Loucy (cell line): ENCODE measurements around the gene PDE4D.

Source experiments
- H2AFZ ChIP-seq: fragments of 200-600 bp; sonication (generic); 2 replicates; pipeline ENCODE4 v1.6.0; 2016; ENCODE audit warnings: antibody characterized with exemption, mild to moderate bottlenecking, low read length, moderate library complexity
- H3F3A ChIP-seq: fragments of 200-600 bp; 2 replicates; pipeline ENCODE4 v1.6.0; 2016; ENCODE audit warnings: antibody characterized with exemption, low read depth, mild to moderate bottlenecking
- H3K27me3 ChIP-seq: fragments of 200-600 bp; sonication (generic); 2 replicates; pipeline ENCODE4 v1.6.1; 2014; ENCODE audit warnings: low read length, mild to moderate bottlenecking; ENCODE audit not compliant: insufficient read depth, poor library complexity, severe bottlenecking
- H3K36me3 ChIP-seq: fragments of 200-600 bp; sonication (generic); 2 replicates; pipeline ENCODE4 v1.6.1; 2016; ENCODE audit warnings: low read length; ENCODE audit not compliant: insufficient read depth
- H3K4me1 ChIP-seq: fragments of 200-600 bp; sonication (generic); 2 replicates; pipeline ENCODE4 v1.5.1; 2014; ENCODE audit warnings: low read length, mild to moderate bottlenecking; ENCODE audit not compliant: insufficient read depth, poor library complexity, severe bottlenecking
- H3K4me2 ChIP-seq: fragments of 200-600 bp; sonication (generic); 2 replicates; pipeline ENCODE4 v1.6.0; 2014; ENCODE audit warnings: antibody characterized with exemption, low read length, low read depth, mild to moderate bottlenecking; ENCODE audit not compliant: poor library complexity, severe bottlenecking
- H3K4me3 ChIP-seq: fragments of 200-600 bp; sonication (generic); 2 replicates; pipeline ENCODE4 v1.5.1; 2014; ENCODE audit warnings: low read length, mild to moderate bottlenecking, mixed read lengths; ENCODE audit not compliant: poor library complexity, severe bottlenecking
- H3K79me2 ChIP-seq: fragments of 200-600 bp; sonication (generic); 2 replicates; pipeline ENCODE4 v1.6.1; 2014; ENCODE audit warnings: low read length; ENCODE audit not compliant: insufficient read depth
- H3K9ac ChIP-seq: fragments of 200-600 bp; sonication (generic); 2 replicates; pipeline ENCODE4 v1.6.0; 2014; ENCODE audit warnings: mild to moderate bottlenecking, low read depth, low read length, moderate library complexity; ENCODE audit not compliant: poor library complexity, severe bottlenecking
- H3K9me2 ChIP-seq: fragments of 200-600 bp; sonication (generic); replicated peaks from 2 replicates; pipeline ENCODE4 v1.6.1; 2016; ENCODE audit warnings: low read depth, low read length, mixed read lengths
- H3K9me3 ChIP-seq: fragments of 200-600 bp; sonication (generic); 2 replicates; pipeline ENCODE4 v1.6.1; 2014; ENCODE audit warnings: mild to moderate bottlenecking, antibody characterized with exemption, low read length, low read depth; ENCODE audit not compliant: insufficient read depth
- H4K20me1 ChIP-seq: fragments of 200-600 bp; sonication (generic); 2 replicates; pipeline ENCODE4 v1.6.0; 2014; ENCODE audit warnings: antibody characterized with exemption, low read length, mild to moderate bottlenecking; ENCODE audit not compliant: insufficient read depth, poor library complexity, severe bottlenecking
- EZH2phosphoT487 ChIP-seq: fragments of 200-600 bp; IDR thresholded peaks from 2 replicates; pipeline ENCODE4 v1.6.1; 2018; ENCODE audit warnings: antibody characterized with exemption, mild to moderate bottlenecking, moderate library complexity, borderline replicate concordance
- TF ChIP-seq, protein P1 (sequence below): fragments of 200-600 bp; sonication (generic); conservative IDR thresholded peaks from 2 replicates; pipeline ENCODE4 v1.5.1; 2014; ENCODE audit warnings: mild to moderate bottlenecking, antibody characterized with exemption, low read length

Gene PDE4D

DNA sequence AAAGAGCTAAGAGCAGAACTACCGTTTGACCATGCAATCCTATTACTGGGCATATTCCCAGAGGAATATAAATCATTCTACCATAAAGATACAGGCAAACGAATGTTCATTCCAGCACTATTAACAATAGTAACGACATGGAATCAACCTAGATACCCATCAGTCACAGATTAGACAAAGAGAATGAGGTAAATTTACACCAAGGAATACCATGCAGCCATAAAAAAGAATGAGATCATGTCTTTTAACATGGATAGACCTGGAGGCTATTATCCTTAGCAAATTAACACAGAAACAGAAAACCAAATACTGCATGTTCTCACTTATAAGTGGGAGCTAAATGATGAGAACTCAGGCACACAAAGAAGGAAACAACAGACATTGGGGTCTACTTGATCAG lies 641.9 kb downstream of the PDE4D start:
- no peaks in the 10 kb centered on the region for H3K4me1 ChIP-seq
- no peak overlapping the region for H3K9ac ChIP-seq
- peaks cover 3% of the 10 kb centered on the region; the same call in 1 of the 2 replicates for H3F3A ChIP-seq
- no peak for TF ChIP-seq EZH2phosphoT487
- no peaks in the 10 kb centered on the region for H3K79me2 ChIP-seq
- H3K4me2 ChIP-seq, result no peak overlapping the region
- no peaks in the 10 kb centered on the region for H3K36me3 ChIP-seq
- no peaks in the 10 kb centered on the region for H3K9me2 ChIP-seq
- H3K4me3 ChIP-seq, result no peak overlapping the region
- no peaks in the 10 kb centered on the region for H3K9me3 ChIP-seq
- H2AFZ ChIP-seq, result no peak overlapping the region
- H3K27me3 ChIP-seq, result no peaks in the 10 kb centered on the region
- H4K20me1 ChIP-seq, result no peaks in the 10 kb centered on the region

DNA sequence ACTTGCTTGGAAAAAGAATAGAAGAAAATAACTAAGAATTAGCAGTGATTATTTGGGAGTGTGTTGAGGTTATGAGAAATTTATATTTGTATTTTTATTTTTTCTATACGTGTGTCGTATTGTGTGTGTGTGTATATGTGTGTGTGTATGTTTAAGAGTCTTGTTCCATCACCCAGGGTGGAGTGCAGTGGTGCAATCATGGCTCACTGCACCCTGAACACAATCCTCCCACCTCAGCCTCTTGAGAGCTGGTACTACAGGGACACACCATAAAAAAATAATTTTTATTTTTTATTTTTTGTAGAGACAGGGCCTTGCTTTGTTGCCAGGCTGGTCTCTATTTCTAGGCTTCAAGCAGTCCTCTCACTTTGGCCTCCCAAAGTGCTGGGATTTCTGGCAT lies 643.8 kb downstream of the PDE4D start:
- no peak overlapping the region for H3K4me3 ChIP-seq
- H3K79me2 ChIP-seq, result no peaks in the 10 kb centered on the region
- no peaks in the 10 kb centered on the region for H3K9me3 ChIP-seq
- H3K4me1 ChIP-seq, result no peaks in the 10 kb centered on the region
- H2AFZ ChIP-seq, result no peak overlapping the region
- no peak overlapping the region for H3K9ac ChIP-seq
- no peaks in the 10 kb centered on the region for H3K36me3 ChIP-seq
- H3K4me2 ChIP-seq, result no peak overlapping the region
- no peaks in the 10 kb centered on the region for H3F3A ChIP-seq
- H3K27me3 ChIP-seq, result no peaks in the 10 kb centered on the region
- TF ChIP-seq EZH2phosphoT487, result no peak
- TF ChIP-seq, protein P1, sequence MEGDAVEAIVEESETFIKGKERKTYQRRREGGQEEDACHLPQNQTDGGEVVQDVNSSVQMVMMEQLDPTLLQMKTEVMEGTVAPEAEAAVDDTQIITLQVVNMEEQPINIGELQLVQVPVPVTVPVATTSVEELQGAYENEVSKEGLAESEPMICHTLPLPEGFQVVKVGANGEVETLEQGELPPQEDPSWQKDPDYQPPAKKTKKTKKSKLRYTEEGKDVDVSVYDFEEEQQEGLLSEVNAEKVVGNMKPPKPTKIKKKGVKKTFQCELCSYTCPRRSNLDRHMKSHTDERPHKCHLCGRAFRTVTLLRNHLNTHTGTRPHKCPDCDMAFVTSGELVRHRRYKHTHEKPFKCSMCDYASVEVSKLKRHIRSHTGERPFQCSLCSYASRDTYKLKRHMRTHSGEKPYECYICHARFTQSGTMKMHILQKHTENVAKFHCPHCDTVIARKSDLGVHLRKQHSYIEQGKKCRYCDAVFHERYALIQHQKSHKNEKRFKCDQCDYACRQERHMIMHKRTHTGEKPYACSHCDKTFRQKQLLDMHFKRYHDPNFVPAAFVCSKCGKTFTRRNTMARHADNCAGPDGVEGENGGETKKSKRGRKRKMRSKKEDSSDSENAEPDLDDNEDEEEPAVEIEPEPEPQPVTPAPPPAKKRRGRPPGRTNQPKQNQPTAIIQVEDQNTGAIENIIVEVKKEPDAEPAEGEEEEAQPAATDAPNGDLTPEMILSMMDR, result no peak
- H4K20me1 ChIP-seq, result no peaks in the 10 kb centered on the region
- no peaks in the 10 kb centered on the region for H3K9me2 ChIP-seq

DNA sequence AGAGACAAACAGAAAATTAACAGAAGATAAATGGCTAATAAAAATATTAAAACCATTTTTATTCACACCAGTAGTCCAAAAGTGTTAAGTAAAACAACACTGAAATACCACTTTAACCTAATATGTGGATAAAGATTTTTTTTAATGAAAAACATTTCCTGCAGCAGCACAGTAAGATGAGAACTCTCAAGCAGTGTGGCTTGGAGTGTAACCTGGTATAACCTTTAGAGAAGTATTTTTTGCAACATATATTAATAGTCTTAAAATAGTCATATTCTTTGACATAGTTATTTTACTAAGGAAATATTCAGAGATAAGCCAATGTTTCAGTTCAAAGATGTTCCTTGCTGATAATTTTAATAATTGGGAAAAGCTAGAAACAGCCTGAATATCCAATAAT lies 644.4 kb downstream of the PDE4D start:
- Histone ChIP-seq H3K79me2 (no peaks in the 10 kb centered on the region), H3K9me3 (no peaks in the 10 kb centered on the region), H3K27me3 (no peaks in the 10 kb centered on the region), H3F3A (no peaks in the 10 kb centered on the region), H3K36me3 (no peaks in the 10 kb centered on the region), H3K9me2 (no peaks in the 10 kb centered on the region), H3K4me2 (no peak overlapping the region), H2AFZ (no peak overlapping the region), H3K4me3 (no peak overlapping the region), H4K20me1 (no peaks in the 10 kb centered on the region), H3K4me1 (no peaks in the 10 kb centered on the region), H3K9ac (no peak overlapping the region)
- TF ChIP-seq EZH2phosphoT487, result no peak
- TF ChIP-seq, protein P1, result no peak

DNA sequence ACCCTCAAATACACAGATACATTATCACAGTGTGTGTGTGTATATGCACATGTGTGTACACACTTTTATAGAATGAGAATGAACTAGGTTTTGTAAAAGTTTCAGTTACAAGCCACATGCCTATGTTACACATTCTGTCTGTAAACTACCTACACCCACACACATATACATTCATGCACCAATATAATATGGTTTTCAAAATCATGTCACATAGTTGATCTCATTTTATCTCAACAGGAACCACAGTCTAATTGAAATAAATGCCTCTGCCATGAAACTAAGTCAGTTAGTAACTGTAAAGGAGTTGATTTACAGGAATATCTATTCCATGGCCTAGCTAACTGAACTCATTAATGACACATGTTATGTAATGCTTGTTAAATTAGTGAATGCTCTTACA lies 646.6 kb downstream of the PDE4D start:
- no peaks in the 10 kb centered on the region for H3K79me2 ChIP-seq
- H3F3A ChIP-seq, result no peaks in the 10 kb centered on the region
- no peak overlapping the region for H3K9ac ChIP-seq

More for the DNA sequence above, 646.6 kb downstream of the PDE4D start:
- Histone ChIP-seq H2AFZ (no peak overlapping the region), H3K4me2 (no peak overlapping the region), H3K36me3 (no peaks in the 10 kb centered on the region), H4K20me1 (no peaks in the 10 kb centered on the region), H3K4me1 (no peaks in the 10 kb centered on the region), H3K4me3 (no peak overlapping the region), H3K9me2 (no peaks in the 10 kb centered on the region), H3K9me3 (no peaks in the 10 kb centered on the region), H3K27me3 (no peaks in the 10 kb centered on the region)
- TF ChIP-seq, protein P1, result no peak
